Smooth muscle cell (in vitro differentiated cells): ENCODE measurements around the gene SARDH. TPM values are rescaled to one million over a fixed set of nuclear protein-coding genes. Genes with fewer than 3 reads are reported as not detected.

ENCODE experiments used
- DNase-seq: peaks from one replicate; lab custom pipeline; 2025; ENCODE audit not compliant: unreplicated experiment; lab: John Stamatoyannopoulos, UW
- H2AFZ ChIP-seq: fragments of 200-600 bp; sonication (generic); 2 replicates; pipeline ENCODE4 v1.6.0; 2016; ENCODE audit warnings: antibody characterized with exemption, low read depth, mild to moderate bottlenecking
- H3F3A ChIP-seq: fragments of 200-600 bp; sonication (generic); 2 replicates; pipeline ENCODE4 v1.6.0; 2017; ENCODE audit warnings: antibody characterized with exemption, low read depth
- H3K27ac ChIP-seq: fragments of 200-600 bp; sonication (generic); 2 replicates; pipeline ENCODE4 v1.5.1; 2016; ENCODE audit warnings: low read depth, mild to moderate bottlenecking
- H3K27me3 ChIP-seq: fragments of 200-600 bp; sonication (generic); 2 replicates; pipeline ENCODE4 v1.6.1; 2016; ENCODE audit warnings: low read depth, mild to moderate bottlenecking
- H3K36me3 ChIP-seq: fragments of 200-600 bp; sonication (generic); 2 replicates; pipeline ENCODE4 v1.5.1; 2016; ENCODE audit warnings: low read depth
- H3K4me1 ChIP-seq: fragments of 200-600 bp; sonication (generic); 2 replicates; pipeline ENCODE4 v1.5.1; 2016; ENCODE audit warnings: low read depth
- H3K4me2 ChIP-seq: fragments of 200-600 bp; sonication (generic); 2 replicates; pipeline ENCODE4 v1.6.0; 2016; ENCODE audit warnings: mild to moderate bottlenecking
- H3K4me3 ChIP-seq: fragments of 200-600 bp; sonication (generic); 2 replicates; pipeline ENCODE4 v1.5.1; 2016; ENCODE audit warnings: mild to moderate bottlenecking
- H3K79me2 ChIP-seq: fragments of 200-600 bp; sonication (generic); 2 replicates; pipeline ENCODE4 v1.6.0; 2016; ENCODE audit warnings: low read depth, mild to moderate bottlenecking
- H3K9ac ChIP-seq: fragments of 200-600 bp; sonication (generic); 2 replicates; pipeline ENCODE4 v1.6.0; 2016; ENCODE audit warnings: low read depth
- H3K9me3 ChIP-seq: fragments of 200-600 bp; sonication (generic); replicated peaks from 2 replicates; pipeline ENCODE4 v1.5.1; 2016; ENCODE audit warnings: low read depth
- H4K20me1 ChIP-seq: fragments of 200-600 bp; sonication (generic); 2 replicates; pipeline ENCODE4 v1.6.0; 2016; ENCODE audit warnings: low read depth
- CTCF ChIP-seq: fragments of 200-600 bp; sonication (generic); IDR thresholded peaks from 2 replicates; pipeline ENCODE4 v1.5.1; 2017; ENCODE audit warnings: borderline replicate concordance, mild to moderate bottlenecking, antibody characterized with exemption; ENCODE audit not compliant: insufficient read depth, poor library complexity, severe bottlenecking
- WGBS: methylation state at CpG from one replicate; pipeline ENCODE4 v1.1.7; 2016; ENCODE audit warnings: low lambda C conversion rate; 5-methylcytosine and 5-hydroxymethylcytosine counted together
- polyA plus RNA-seq: library from polyadenylated mRNA; unstranded; fragments of >200 nt; fragmentation: Nextera tagmentation; extraction: Ambion mirVana; gene quantifications from 2 replicates; pipeline ENCODE4 v1.2.1, GENCODE V29; 2016
- total RNA-seq: library from RNA; depleted of rRNA; stranded (reverse); fragments of >200 nt; gene quantifications from 2 replicates; pipeline ENCODE4 v1.2.3, GENCODE V29; 2014

SARDH gene
- total and polyA plus RNA-seq, 2 experiments from 2014 or later, result 3.3 to 10.1 TPM

- H3K9ac ChIP-seq, result no peak overlapping the region
- WGBS, result 97% methylated on average over 15 of the region's 15 CpGs
- H3K4me3 ChIP-seq, result no peak overlapping the region
- H3K4me1 ChIP-seq, result no peaks in the 10 kb centered on the region
- no peak for DNase-seq
- H3F3A ChIP-seq, result peaks cover 7% of the 10 kb centered on the region
- H3K79me2 ChIP-seq, result no peaks in the 10 kb centered on the region
- no peaks in the 10 kb centered on the region for H3K36me3 ChIP-seq
- peaks cover 21% of the 10 kb centered on the region for H4K20me1 ChIP-seq
- no peaks in the 10 kb centered on the region for H3K9me3 ChIP-seq
- no peaks in the 10 kb centered on the region for H3K27me3 ChIP-seq
- TF ChIP-seq CTCF, result no peak
- H2AFZ ChIP-seq, result no peak overlapping the region
- H3K4me2 ChIP-seq, result peak overlapping the region; percentile 4
- no peak overlapping the region for H3K27ac ChIP-seq
These were observed 43.0 kb upstream of the SARDH start for GRCh38 chr9:133780962-133781827.

- H3K4me2 ChIP-seq, result no peak overlapping the region
- no peak overlapping the region for H3K9ac ChIP-seq
- no peaks in the 10 kb centered on the region for H3K9me3 ChIP-seq
- no peak overlapping the region for H2AFZ ChIP-seq
- no peaks in the 10 kb centered on the region for H3K79me2 ChIP-seq
- peaks cover 14% of the 10 kb centered on the region for H4K20me1 ChIP-seq
- no peaks in the 10 kb centered on the region for H3K27me3 ChIP-seq
- H3K36me3 ChIP-seq, result no peaks in the 10 kb centered on the region
- H3K4me1 ChIP-seq, result no peaks in the 10 kb centered on the region
- H3K4me3 ChIP-seq, result no peak overlapping the region
- 99% methylated on average over 15 of the region's 15 CpGs for WGBS
- peaks cover 7% of the 10 kb centered on the region for H3F3A ChIP-seq
- no peak for DNase-seq
- TF ChIP-seq CTCF, result no peak
- no peak overlapping the region for H3K27ac ChIP-seq
These were observed 42.3 kb upstream of the SARDH start for GRCh38 chr9:133780404-133780945.

- Histone ChIP-seq H4K20me1 (peaks cover 14% of the 10 kb centered on the region), H3K27ac (no peak overlapping the region), H3K9ac (no peak overlapping the region), H3F3A (peaks cover 7% of the 10 kb centered on the region), H2AFZ (no peak overlapping the region), H3K79me2 (no peaks in the 10 kb centered on the region), H3K9me3 (no peaks in the 10 kb centered on the region), H3K4me2 (no peak overlapping the region), H3K27me3 (no peaks in the 10 kb centered on the region), H3K4me1 (no peaks in the 10 kb centered on the region), H3K4me3 (no peak overlapping the region), H3K36me3 (no peaks in the 10 kb centered on the region)
- TF ChIP-seq CTCF, result no peak
- DNase-seq, result no peak
- 97% methylated on average over 19 of the region's 19 CpGs for WGBS
These were observed 41.6 kb upstream of the SARDH start for GRCh38 chr9:133779516-133780403.
